ENCODE data around the gene P4HA2. TPM values are rescaled to one million over a fixed set of nuclear protein-coding genes. Genes with fewer than 3 reads are reported as not detected.
A peak's percentile ranks its signal among the peaks of the same experiment; 100 is the strongest.

Gene P4HA2
- total and polyA plus RNA-seq, 2 donors (not counting 3 experiments of a cell fraction or from before 2014, with no cell fraction given), result 37.6 to 58.7 TPM

- TF ChIP-seq JUN (IDR thresholded peaks at IDR 0.05; ENCODE audit: borderline replicate concordance, insufficient read depth, insufficient read length, low read depth), result no peak
- peak; percentile 58 for TF ChIP-seq FOS (IDR thresholded peaks at IDR 0.05; ENCODE audit: borderline replicate concordance, insufficient read depth, low read length)
- no peaks in the 10 kb centered on the region for H3K9me1 ChIP-seq (replicated peaks; ENCODE audit: control insufficient read depth, extremely low read depth, insufficient read depth, low read length)
- intact Hi-C loops (cut with micrococcal nuclease) (loop anchor here (5.0 kb wide), 2 partner anchors 96 to 314 kb away; no protein-coding TSS in a partner anchor), dilution Hi-C loops (cut with MboI; ENCODE audit: extremely low pct_ligation_motif_present, low sequenced_read_pairs) (no loop called here)
- DNase-seq (ENCODE audit: low read depth, low spot score) (no peak), FAIRE-seq (no peak)
- no peaks in the 10 kb centered on the region for H3K27me3 ChIP-seq (ENCODE audit: control insufficient read depth in 2 of 2, insufficient read depth in 2 of 2, low read length in 2 of 2)
- no peaks in the 10 kb centered on the region for H4K20me1 ChIP-seq (replicated peaks; ENCODE audit: control insufficient read depth, extremely low read depth, insufficient read depth, low read length)
- no peaks in the 10 kb centered on the region for H3K79me2 ChIP-seq (ENCODE audit: control insufficient read depth, insufficient read depth, low read length)
- H2AFZ ChIP-seq (ENCODE audit: low read depth, low read length), result no peak overlapping the region
- POLR2A ChIA-PET, result no interaction called here
- no peaks in the 10 kb centered on the region for H3K9me3 ChIP-seq (replicated peaks; ENCODE audit: control insufficient read depth, insufficient read depth, low read length)
- BruUV-seq (replicated peaks), result no TSS peak
- no peak overlapping the region for H3K4me3 ChIP-seq (replicated peaks in 1 of 3; ENCODE audit: insufficient read depth in 1 of 3, low read depth in 1 of 3, low read length in 3 of 3)
- CTCF ChIA-PET, result no interaction called here
- peaks cover 16% of the 10 kb centered on the region for H3K4me1 ChIP-seq (ENCODE audit: control insufficient read depth, extremely low read depth, insufficient read depth, low read length)
- H3K27ac ChIP-seq (ENCODE audit: insufficient read depth, low read depth, low read length), result no peak overlapping the region
- no peak overlapping the region for H3K4me2 ChIP-seq (ENCODE audit: insufficient read depth, low read length)
- no peaks in the 10 kb centered on the region for H3K36me3 ChIP-seq (ENCODE audit: control insufficient read depth in 2 of 2, extremely low read depth in 1 of 2, insufficient read depth in 2 of 2, low read length in 2 of 2)
- H3K9ac ChIP-seq (replicated peaks; ENCODE audit: extremely low read depth, insufficient read depth, low read length), result no peak overlapping the region
Observed at GRCh38 chr5:132183723-132184122, 43.9 kb downstream of the P4HA2 start.

GRCh38 chr5:132182359-132183040 is 45.2 kb downstream of the P4HA2 start:
- peaks cover 16% of the 10 kb centered on the region for H3K4me1 ChIP-seq (ENCODE audit: control insufficient read depth, extremely low read depth, insufficient read depth, low read length)
- intact Hi-C loops (cut with micrococcal nuclease), result loop anchor here (5.0 kb wide), 2 partner anchors 95 to 315 kb away; no protein-coding TSS in a partner anchor
- TF ChIP-seq MYC (IDR thresholded peaks at IDR 0.05; ENCODE audit: low read depth, low read length) (no peak), CTCF (IDR thresholded peaks at IDR 0.05; ENCODE audit: extremely low read depth in 1 of 2, insufficient read depth in 1 of 2, low read depth in 1 of 2, low read length in 2 of 2) (no peak), MAX (IDR thresholded peaks at IDR 0.05; ENCODE audit: insufficient read depth, insufficient read length) (no peak), POLR2AphosphoS5 (IDR thresholded peaks at IDR 0.05; ENCODE audit: insufficient read depth, low read depth, low read length) (no peak), GATA2 (IDR thresholded peaks at IDR 0.05; ENCODE audit: insufficient read depth, insufficient read length, low read depth, low read length) (no peak), JUN (IDR thresholded peaks at IDR 0.05; ENCODE audit: borderline replicate concordance, insufficient read depth, insufficient read length, low read depth) (no peak), EZH2 (IDR thresholded peaks at IDR 0.05; ENCODE audit: borderline replicate concordance, low read depth, low read length, severe bottlenecking) (no peak), POLR2A (IDR thresholded peaks at IDR 0.05; ENCODE audit: low read depth, low read length) (no peak), FOS (IDR thresholded peaks at IDR 0.05; ENCODE audit: borderline replicate concordance, insufficient read depth, low read length) (no peak)
- POLR2A ChIA-PET, result no interaction called here
- H3K27ac ChIP-seq (ENCODE audit: insufficient read depth, low read depth, low read length), result no peak overlapping the region
- no peaks in the 10 kb centered on the region for H3K9me1 ChIP-seq (replicated peaks; ENCODE audit: control insufficient read depth, extremely low read depth, insufficient read depth, low read length)
- no peaks in the 10 kb centered on the region for H3K79me2 ChIP-seq (ENCODE audit: control insufficient read depth, insufficient read depth, low read length)
- H3K9me3 ChIP-seq (replicated peaks; ENCODE audit: control insufficient read depth, insufficient read depth, low read length), result no peaks in the 10 kb centered on the region
- H4K20me1 ChIP-seq (replicated peaks; ENCODE audit: control insufficient read depth, extremely low read depth, insufficient read depth, low read length), result no peaks in the 10 kb centered on the region
- DNase-seq (ENCODE audit: low read depth, low spot score), result peak; percentile 21
- dilution Hi-C loops (cut with MboI; ENCODE audit: extremely low pct_ligation_motif_present, low sequenced_read_pairs), result no loop called here
- no peak overlapping the region for H3K4me2 ChIP-seq (ENCODE audit: insufficient read depth, low read length)
- H3K9ac ChIP-seq (replicated peaks; ENCODE audit: extremely low read depth, insufficient read depth, low read length), result no peak overlapping the region
- H2AFZ ChIP-seq (ENCODE audit: low read depth, low read length), result peak overlapping the region; percentile 34
- FAIRE-seq, result no peak
- no TSS peak for BruUV-seq (replicated peaks)
- H3K4me3 ChIP-seq (replicated peaks in 1 of 3; ENCODE audit: insufficient read depth in 1 of 3, low read depth in 1 of 3, low read length in 3 of 3), result no peak overlapping the region
- H3K27me3 ChIP-seq (ENCODE audit: control insufficient read depth in 2 of 2, insufficient read depth in 2 of 2, low read length in 2 of 2), result no peaks in the 10 kb centered on the region
- H3K36me3 ChIP-seq (ENCODE audit: control insufficient read depth in 2 of 2, extremely low read depth in 1 of 2, insufficient read depth in 2 of 2, low read length in 2 of 2), result no peaks in the 10 kb centered on the region
- CTCF ChIA-PET, result interaction anchor here (1.0 kb wide), 2 partner anchors 56 to 118 kb away, joined by 3 read pairs; no protein-coding TSS in a partner anchor

Measured in endothelial cell of umbilical vein (primary cell).